ENCODE measurements around the gene ASB6. TPM values are rescaled to one million over a fixed set of nuclear protein-coding genes. Genes with fewer than 3 reads are reported as not detected.

ASB6 gene
- total RNA-seq, 2 experiments from 2014 or later: 25.3 to 26.7 TPM

GRCh38 chr9:129614932-129615331, 27.0 kb downstream of the ASB6 start:
- CTCF ChIA-PET: interaction anchor here (0.7 to 4.9 kb wide), 3 partner anchors 8 to 483 kb away, joined by 3 to 50 read pairs (median 4); partner anchors contain the start of genes C9orf50 and NTMT1
- POLR2A ChIA-PET: no interaction called here

- ChIA-PET CTCF (interaction anchor here (1.2 to 4.9 kb wide), 4 partner anchors 10 to 482 kb away, joined by 3 to 50 read pairs (median 4); partner anchors contain the start of genes C9orf50 and NTMT1), POLR2A (interaction anchor here (0.6 kb wide), 1 partner anchor 12 kb away, joined by 4 read pairs; the partner anchor contains the start of gene NTMT1)
These were observed 28.3 kb downstream of the ASB6 start for GRCh38 chr9:129613520-129614175.

DNA sequence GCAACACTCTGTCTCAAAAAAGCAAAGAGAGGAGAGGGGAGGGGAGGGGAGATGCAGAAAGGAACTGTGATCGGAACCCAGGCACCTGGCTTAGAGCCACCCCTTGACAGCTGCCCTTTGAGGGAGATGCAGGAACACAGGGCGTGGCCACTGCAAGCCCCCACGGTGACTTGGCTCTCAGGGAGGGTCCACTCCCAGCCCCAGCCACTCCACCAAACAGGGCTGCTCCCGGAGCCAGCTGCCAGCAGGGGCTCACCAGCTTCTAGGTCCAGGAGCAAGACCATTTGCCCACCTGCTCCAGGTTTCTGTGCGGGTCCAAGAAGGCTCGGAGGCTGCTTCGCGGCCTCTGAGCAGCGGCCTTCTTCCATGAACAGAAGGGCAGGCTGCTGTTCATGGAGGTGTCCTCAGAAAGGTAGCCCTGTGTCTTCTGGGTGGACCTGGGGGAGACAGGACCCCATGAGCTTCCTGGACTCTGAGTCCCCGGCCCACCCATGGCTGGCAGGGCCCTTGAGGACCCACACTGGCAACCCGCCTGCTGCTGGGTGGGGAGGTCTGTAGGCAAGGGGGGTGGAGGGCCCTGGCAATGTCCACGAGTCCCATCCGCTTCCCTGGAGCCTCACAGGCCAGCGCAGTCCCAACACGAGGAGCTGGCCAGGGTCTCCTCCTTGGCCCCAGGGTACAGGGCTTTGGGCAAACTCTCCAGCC, 29.0 kb downstream of the ASB6 start:
- POLR2A ChIA-PET: no interaction called here
- CTCF ChIA-PET: interaction anchor here (1.3 to 4.9 kb wide), 3 partner anchors 10 to 481 kb away, joined by 3 to 50 read pairs (median 4); partner anchors contain the start of genes C9orf50 and NTMT1

DNA sequence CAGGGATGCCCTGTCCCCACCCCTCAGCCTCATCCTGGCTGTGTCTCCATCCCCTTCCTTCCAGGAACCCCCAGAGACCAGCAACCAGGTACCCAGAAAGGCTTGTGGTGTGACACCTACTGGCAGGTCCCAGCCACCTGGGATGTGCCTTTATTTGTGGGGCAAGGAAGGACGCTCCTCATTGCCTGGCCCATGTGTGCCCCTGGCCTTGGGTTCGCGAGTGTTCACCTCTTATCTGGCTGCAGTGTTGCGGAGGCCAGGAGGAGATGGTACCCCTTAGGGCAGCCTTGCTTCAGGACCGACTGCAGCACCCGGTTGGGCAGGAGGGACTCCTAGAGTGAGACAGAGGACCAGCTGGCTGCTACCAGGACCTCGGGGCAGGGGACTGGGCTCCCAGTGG, 29.8 kb downstream of the ASB6 start:
- POLR2A ChIA-PET: no interaction called here
- CTCF ChIA-PET: interaction anchor here (0.6 to 4.9 kb wide), 6 partner anchors 11 to 480 kb away, joined by 3 to 50 read pairs (median 11); partner anchors contain the start of genes C9orf50 and NTMT1

- CTCF ChIA-PET: interaction anchor here (0.6 to 4.9 kb wide), 15 partner anchors 12 to 487 kb away, joined by 3 to 50 read pairs (median 4); partner anchors contain the start of genes C9orf50, IER5L and NTMT1
- POLR2A ChIA-PET: interaction anchor here (1.1 kb wide), 1 partner anchor 480 kb away, joined by 3 read pairs; no protein-coding TSS in a partner anchor
These were observed 30.6 kb downstream of the ASB6 start for GRCh38 chr9:129611307-129611800.

DNA sequence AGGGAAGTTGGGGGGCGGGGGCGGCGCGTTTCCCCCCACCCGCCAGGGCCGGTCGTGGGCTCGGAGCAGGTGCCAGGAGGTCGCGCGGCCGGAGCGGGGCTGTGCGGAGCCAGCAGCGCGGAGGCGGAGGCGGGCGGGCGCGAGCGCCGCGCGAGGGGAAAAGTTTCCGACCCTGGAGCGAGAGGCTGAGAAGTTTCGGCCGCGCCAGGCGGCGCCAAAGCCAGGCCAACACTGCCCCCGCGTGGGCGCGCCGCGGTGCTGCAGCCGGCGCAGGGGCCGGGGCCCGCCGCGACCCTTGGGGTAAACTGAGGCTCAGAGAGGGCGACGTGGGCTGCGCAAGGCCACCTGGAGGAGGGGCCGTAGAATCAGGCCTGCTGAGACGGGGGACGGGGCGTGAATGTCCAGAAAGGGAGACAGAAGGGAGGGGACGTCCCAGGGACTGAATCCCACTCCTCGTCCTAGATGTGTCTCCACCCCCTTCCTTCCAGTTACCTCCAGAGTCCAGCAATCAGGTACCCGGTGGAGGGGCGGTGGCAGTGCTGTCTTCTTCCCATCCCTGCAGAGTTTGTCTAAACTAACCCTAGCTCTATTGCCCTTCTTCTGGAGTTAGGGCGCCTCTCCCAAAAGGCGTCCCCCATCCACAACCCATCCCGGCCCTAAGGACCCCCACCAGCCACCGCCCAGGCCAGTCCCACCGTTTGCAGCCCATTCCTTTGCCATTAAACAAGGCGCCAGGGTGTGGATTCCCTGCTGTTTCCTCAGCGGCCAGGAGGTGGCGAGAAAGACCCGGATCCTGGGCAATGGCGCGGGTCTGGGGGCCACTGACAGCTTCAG, 31.3 kb downstream of the ASB6 start:
- POLR2A ChIA-PET: interaction anchor here (1.1 kb wide), 1 partner anchor 479 kb away, joined by 3 read pairs; no protein-coding TSS in a partner anchor
- CTCF ChIA-PET: interaction anchor here (0.5 to 4.9 kb wide), 14 partner anchors 13 to 487 kb away, joined by 3 to 50 read pairs (median 4); partner anchors contain the start of genes C9orf50, IER5L and NTMT1

- POLR2A ChIA-PET: no interaction called here
These were observed 31.8 kb downstream of the ASB6 start for GRCh38 chr9:129610213-129610472.

GRCh38 chr9:129609486-129610212, 32.3 kb downstream of the ASB6 start:
- ChIA-PET CTCF (interaction anchor here (0.8 to 2.1 kb wide), 5 partner anchors 12 to 478 kb away, joined by 3 to 7 read pairs (median 4); no protein-coding TSS in a partner anchor), POLR2A (no interaction called here)

More at GRCh38 chr9:129610213-129610472, 31.8 kb downstream of the ASB6 start:
- CTCF ChIA-PET: no interaction called here

- ChIA-PET POLR2A (no interaction called here), CTCF (interaction anchor here (0.8 to 2.1 kb wide), 8 partner anchors 13 to 477 kb away, joined by 3 to 7 read pairs (median 4); no protein-coding TSS in a partner anchor)
These were observed 33.1 kb downstream of the ASB6 start for GRCh38 chr9:129608561-129609481.

DNA sequence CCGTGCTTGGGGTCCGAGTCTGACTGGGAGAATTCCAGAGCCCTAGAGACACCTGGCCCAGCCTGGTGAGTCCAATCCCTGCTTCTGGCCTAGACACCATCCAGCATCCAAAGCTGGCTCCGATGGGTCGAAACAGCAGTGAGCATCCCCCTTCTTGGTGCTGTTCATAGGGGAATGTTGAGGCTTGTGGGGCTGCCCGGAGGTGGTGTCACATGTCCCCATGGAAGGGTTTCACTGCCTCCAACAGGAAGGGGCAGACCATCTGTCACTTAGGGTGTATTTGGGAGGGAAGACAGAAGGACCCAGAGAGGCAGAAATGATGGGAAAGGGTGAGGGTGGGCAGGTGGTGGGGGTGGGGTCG, 34.9 kb downstream of the ASB6 start:
- ChIA-PET POLR2A (no interaction called here), CTCF (interaction anchor here (0.6 to 1.7 kb wide), 3 partner anchors 433 to 501 kb away, joined by 3 to 9 read pairs (median 3); no protein-coding TSS in a partner anchor)

DNA sequence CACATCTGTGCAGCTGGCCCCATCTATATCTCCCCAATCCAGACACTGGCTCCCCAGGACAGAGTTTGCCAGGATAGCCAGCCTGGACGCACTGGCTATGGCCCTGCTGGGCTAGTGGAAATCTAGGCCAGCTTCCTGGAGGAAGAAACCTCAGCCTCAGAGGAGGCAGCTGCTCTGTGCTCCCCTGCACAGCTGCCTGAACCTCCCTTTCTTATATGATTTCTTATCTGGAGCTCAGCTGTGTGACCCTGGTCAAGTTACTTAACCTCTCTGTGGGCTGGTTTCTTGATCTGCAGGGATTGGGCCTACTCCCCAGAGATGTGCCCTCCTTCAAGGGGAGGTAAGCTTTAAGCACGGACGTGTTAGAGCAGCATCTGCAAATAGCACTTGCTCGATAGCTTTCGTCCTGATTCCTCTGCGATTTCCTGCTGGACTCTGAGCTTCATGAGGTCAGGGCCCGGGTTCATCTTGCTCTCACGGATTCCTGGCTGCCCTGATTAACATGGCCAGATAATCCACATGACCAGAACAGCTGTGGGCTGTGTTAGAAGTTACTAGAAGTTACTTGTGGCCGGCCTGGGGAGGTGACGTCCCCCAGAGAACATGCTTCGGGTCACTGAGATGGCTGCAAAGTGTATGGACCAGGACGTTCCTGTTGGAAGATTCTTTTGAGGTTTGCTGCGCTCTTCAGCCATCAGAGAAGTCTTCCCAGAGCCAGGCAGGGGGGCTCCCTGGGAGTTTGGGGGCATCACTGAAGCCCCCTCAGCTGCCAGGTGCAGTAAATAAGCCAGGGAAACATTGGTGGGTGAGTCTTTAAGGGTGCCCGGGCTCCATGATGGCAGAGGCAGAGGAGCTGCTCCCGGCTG, 35.6 kb downstream of the ASB6 start:
- POLR2A ChIA-PET: no interaction called here
- CTCF ChIA-PET: interaction anchor here (0.6 to 1.7 kb wide), 8 partner anchors 18 to 500 kb away, joined by 3 to 9 read pairs (median 3); no protein-coding TSS in a partner anchor

GRCh38 chr9:129604766-129605163, 37.2 kb downstream of the ASB6 start:
- CTCF ChIA-PET: interaction anchor here (0.7 kb wide), 1 partner anchor 473 kb away, joined by 3 read pairs; no protein-coding TSS in a partner anchor
- POLR2A ChIA-PET: no interaction called here

- POLR2A ChIA-PET: no interaction called here
- CTCF ChIA-PET: interaction anchor here (1.7 kb wide), 1 partner anchor 462 kb away, joined by 5 read pairs; no protein-coding TSS in a partner anchor
These were observed 37.7 kb downstream of the ASB6 start for GRCh38 chr9:129604056-129604765.

DNA sequence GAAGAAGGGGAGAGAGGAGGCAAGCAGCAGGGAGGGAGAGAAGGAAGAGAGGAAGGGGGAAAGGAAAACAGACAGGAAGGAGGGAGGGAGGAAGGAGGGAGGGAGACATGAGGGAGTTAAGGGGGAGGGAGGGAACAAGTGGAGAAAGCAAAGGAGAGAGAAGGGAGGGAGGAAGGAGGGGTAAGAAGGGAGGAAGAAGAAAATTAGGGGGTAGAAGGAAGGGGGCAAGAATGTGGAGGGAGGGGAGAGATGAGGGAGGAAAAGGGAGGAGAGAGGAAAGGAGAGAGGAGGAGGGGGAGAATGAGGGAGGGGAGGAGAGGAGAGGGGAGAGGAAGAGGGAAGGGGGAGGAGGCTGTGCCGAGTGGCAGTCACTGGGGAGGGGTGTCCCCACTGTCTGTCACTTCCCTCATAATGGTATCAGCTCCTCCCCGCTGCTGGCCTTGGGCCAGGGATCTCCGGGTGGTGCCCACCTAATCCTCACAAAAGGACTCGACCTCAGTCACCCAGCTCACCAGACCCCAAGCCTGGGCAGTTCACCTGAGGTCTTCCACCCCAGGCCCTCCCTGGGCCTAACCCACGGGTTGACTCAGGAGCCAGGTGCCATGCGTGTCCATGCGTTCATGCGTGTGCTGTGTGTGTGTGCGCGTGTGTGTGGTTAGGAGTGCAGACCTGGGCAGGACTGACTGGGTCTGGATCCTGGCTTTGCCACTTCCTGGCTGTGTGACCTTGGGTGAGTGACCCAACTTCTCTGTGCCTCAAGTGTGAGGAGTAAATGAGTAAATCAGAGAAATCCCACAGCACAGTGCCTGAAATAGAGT, 39.1 kb downstream of the ASB6 start:
- ChIA-PET CTCF (interaction anchor here (0.5 to 1.7 kb wide), 5 partner anchors 16 to 461 kb away, joined by 3 to 5 read pairs (median 3); partner anchors contain the start of gene NTMT1), POLR2A (no interaction called here)

GRCh38 chr9:129601082-129601674, 40.8 kb downstream of the ASB6 start:
- ChIA-PET CTCF (interaction anchor here (0.7 kb wide), 1 partner anchor 459 kb away, joined by 4 read pairs; no protein-coding TSS in a partner anchor), POLR2A (no interaction called here)
